ENCODE results near the gene DGLUCY. TPM values are rescaled to one million over a fixed set of nuclear protein-coding genes. Genes with fewer than 3 reads are reported as not detected.
"Not testable (repeated sequence)": the region's sequence is repeated elsewhere in the genome, so short reads cannot be mapped to it uniquely, and the experiment has no call there.

The DGLUCY gene, protein sequence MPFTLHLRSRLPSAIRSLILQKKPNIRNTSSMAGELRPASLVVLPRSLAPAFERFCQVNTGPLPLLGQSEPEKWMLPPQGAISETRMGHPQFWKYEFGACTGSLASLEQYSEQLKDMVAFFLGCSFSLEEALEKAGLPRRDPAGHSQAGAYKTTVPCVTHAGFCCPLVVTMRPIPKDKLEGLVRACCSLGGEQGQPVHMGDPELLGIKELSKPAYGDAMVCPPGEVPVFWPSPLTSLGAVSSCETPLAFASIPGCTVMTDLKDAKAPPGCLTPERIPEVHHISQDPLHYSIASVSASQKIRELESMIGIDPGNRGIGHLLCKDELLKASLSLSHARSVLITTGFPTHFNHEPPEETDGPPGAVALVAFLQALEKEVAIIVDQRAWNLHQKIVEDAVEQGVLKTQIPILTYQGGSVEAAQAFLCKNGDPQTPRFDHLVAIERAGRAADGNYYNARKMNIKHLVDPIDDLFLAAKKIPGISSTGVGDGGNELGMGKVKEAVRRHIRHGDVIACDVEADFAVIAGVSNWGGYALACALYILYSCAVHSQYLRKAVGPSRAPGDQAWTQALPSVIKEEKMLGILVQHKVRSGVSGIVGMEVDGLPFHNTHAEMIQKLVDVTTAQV
- polyA plus RNA-seq (ENCODE audit: insufficient read length in 4 of 4): 10 to 100 TPM; 27.8 to 82.5 (median 74.9) TPM

DNA sequence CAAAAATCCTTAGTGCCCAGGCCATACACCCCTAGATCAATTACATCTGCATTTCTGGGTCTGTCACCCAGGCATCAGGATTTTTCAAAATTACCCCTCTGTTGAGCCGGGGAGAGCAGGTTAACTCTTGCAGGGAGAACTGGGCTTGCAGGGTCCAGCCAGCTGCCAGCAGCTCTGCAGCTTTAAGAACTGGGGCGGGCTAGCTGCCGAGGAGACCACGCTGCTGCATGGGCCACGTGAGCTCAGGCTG is at the start of gene DGLUCY:
TSS of gene DGLUCY (plus strand) at position 245 of the 250 bp plus-strand sequence. CDS start 46,222 bp downstream, outside the sequence.
- peak in 3 of 4 donors; percentile 62 to 64 (median 64) for DNase-seq (ENCODE audit: low read depth in 4 of 4, low spot score in 3 of 4)

DNA sequence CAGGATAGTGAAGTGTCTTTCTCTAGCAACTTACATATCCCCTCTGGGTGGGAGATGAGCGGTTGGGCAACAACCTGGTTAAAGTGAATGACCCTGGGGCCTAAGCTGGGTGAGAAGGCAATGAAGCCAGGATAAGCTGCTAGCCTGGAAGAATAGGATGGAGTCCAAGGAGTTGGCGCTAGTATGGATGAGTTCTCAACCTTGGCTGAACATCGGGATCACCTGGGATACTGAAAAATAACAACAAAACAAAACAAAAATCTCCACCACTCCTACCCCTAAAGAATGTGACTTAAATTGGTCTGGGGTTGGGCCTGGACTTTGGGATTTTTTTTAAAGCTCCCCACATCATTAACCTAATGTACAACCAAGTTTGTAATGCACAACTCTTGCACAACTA is 48.6 kb upstream of the DGLUCY start:
- no peak for DNase-seq (ENCODE audit: low read depth in 4 of 4, low spot score in 3 of 4)

GRCh38 chr14:91067186-91067585 is 46.7 kb upstream of the DGLUCY start:
- DNase-seq (ENCODE audit: low read depth in 4 of 4, low spot score in 3 of 4): no peak

- DNase-seq (ENCODE audit: low read depth in 4 of 4, low spot score in 3 of 4): no peak
Observed at GRCh38 chr14:91068642-91069041, 45.2 kb upstream of the DGLUCY start.

DNA sequence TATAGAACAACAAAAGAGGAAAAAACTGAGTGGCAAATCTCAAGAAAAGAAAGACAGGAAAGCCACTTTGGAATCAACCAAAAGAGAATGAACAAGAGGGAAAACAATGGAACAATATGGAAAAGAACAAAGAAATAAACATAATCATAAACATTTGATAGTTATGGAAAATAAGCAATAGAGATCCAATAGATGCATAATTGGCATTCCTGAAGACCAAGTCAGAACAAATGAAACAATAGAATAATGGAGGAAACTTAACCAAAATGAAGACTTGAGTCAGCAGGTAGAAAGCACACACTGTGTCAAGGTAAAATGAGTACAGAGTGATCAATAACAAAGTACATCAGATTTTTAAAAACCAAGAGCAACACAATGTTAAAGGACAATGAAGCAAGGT is 43.3 kb upstream of the DGLUCY start:
- no peak for DNase-seq (ENCODE audit: low read depth in 4 of 4, low spot score in 3 of 4)

- DNase-seq (ENCODE audit: low read depth in 4 of 4, low spot score in 3 of 4): no peak
Observed at GRCh38 chr14:91075553-91075952, 38.3 kb upstream of the DGLUCY start.

DNA sequence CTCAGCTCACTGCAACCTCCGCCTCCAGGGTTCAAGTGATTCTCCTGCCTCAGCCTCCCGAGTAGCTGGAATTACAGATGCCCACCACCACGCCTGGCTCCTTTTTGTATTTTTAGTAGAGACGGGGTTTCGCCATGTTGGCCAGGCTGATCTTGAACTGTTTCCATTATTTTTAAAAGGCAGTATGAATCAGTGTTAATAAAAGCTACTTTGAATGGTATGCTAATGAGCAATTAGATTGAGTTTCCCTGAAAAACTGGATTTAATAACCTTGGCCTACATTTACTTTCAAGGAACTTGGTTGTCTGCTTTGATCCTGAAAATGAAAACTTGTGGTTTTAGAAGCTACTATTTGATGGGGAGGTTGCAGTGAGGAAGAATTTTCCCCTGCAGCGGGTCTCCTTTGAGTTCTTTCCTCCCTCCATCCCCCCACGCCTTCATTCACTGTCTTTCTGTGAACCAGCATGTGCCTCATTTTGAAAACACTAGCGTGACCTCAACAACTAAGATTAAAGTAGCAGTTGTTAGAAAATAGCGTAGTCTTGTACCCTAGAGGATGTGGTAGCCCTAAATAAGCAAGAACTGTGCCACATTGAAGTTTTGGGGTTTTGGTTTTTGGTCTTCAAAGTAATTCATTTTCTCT is 35.7 kb upstream of the DGLUCY start:
- no peak for DNase-seq (ENCODE audit: low read depth in 4 of 4, low spot score in 3 of 4)

GRCh38 chr14:91080071-91080470 is 33.8 kb upstream of the DGLUCY start:
- no peak for DNase-seq (ENCODE audit: low read depth in 4 of 4, low spot score in 3 of 4)

DNA sequence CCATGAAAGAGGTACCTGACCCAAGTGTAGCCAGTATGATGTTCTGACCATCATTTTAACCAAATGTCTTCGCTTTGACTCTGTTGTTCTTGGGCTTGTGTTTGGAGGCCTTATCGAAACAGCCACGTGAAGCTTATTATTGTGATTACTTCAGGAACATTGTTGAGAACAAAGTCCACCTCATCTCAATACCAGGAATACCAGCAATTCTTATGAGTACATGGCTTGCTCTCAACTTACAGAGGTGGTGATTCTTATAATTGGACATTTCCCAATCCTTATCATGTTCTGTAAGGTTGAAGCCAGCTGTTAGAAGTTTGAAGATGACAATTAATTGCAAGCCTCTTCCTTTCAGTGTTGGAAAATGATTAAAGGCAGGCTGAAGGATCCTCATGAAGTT is 31.6 kb upstream of the DGLUCY start:
- DNase-seq (ENCODE audit: low read depth in 4 of 4, low spot score in 3 of 4): no peak

DNA sequence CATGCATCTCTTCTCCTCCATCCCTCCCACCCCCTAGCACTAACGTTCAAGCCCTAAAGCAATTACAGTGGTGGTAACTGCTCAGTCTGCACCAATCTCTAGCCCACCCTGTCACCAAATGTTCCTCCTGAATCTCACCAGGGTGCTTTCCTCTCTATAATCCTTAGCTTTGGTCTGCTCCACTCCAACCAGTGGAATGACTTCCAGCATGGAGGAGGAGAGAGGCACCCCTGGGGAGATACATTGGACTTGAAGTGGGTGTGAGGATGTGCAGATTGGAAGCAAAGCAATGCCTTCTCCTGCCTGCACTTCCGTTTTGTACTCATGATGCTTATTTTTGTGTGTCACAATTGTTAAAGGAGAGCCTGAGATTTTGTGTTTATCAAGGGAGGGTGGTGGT is 29.4 kb upstream of the DGLUCY start:
- DNase-seq (ENCODE audit: low read depth in 4 of 4, low spot score in 3 of 4): no peak

GRCh38 chr14:91087470-91087869 is 26.4 kb upstream of the DGLUCY start:
- DNase-seq (ENCODE audit: low read depth in 4 of 4, low spot score in 3 of 4): not testable (repeated sequence)

- no peak for DNase-seq (ENCODE audit: low read depth in 4 of 4, low spot score in 3 of 4)
Observed at GRCh38 chr14:91088585-91089235, 25.2 kb upstream of the DGLUCY start.

DNA sequence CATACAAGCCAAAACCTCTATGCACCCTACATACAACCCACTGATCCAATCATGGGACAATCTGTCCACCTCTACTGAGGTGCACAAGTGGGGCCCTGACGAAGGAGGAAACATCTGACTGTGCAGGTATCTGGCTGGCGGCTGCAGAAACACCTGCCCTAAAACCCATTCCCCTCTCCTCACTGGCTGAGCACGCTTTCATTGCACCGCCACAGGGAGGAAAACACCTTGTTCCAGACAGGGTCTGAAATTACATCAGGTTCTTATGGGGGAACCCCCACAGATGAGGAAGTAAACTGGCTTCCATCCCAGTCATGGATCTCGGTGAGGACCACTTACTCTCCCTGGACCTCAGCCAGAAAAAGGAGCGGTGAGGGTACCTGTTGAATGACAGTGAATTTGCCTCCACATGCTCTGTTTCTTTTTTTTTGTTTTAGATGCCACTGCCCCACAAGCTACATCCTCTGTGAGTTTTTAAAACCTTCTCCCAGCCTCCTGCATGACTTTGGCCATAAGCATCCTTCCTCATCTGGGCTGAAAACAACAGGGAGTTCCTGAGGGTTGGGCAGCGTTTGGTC is 23.8 kb upstream of the DGLUCY start:
- DNase-seq (ENCODE audit: low read depth in 4 of 4, low spot score in 3 of 4): no peak

GRCh38 chr14:91090743-91091142 is 23.1 kb upstream of the DGLUCY start:
- no peak for DNase-seq (ENCODE audit: low read depth in 4 of 4, low spot score in 3 of 4)

DNA sequence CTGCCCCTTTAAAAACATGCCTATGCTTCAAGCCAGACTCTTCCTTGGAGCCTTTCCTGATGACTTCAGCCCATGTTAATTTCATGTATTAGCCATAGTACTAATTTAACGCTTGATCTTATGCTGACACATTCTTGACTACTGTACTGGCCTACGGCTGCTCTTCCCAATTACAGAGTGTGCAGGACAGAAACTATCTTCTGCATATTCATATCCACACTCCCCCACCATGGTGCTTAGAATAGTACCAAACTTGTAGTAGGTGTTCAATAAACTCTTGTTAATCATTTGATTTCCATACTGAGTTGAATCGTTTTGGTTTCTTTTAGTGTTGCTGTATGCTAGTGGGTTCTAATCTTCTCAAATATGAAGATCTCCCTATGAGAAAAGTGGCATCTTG is 21.8 kb upstream of the DGLUCY start:
- no peak for DNase-seq (ENCODE audit: low read depth in 4 of 4, low spot score in 3 of 4)

GRCh38 chr14:91093743-91094472 is 20.0 kb upstream of the DGLUCY start:
- DNase-seq (ENCODE audit: low read depth in 4 of 4, low spot score in 3 of 4): not testable (repeated sequence)

GRCh38 chr14:91094772-91095171 is 19.1 kb upstream of the DGLUCY start:
- DNase-seq (ENCODE audit: low read depth in 4 of 4, low spot score in 3 of 4): no peak

DNA sequence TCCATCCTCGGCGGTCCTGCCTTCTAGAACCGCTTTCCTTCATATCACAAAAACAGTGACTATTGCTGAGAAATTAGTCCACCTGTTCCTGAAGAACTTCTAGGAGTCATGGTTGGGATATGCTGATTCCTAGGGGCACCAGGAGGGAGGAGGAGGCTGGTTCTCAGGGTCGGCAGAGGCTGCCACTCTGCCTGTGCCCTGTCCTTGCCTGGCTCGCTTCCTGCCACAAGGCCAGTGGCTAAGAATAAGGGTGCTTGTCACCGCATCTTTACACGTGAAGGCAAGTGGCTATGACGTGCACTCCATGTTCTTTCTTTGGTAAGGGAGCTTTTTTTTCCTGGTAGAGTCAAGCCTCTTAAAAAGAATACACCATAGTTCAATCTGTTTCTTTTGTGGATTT is 18.7 kb upstream of the DGLUCY start:
- DNase-seq (ENCODE audit: low read depth in 4 of 4, low spot score in 3 of 4): no peak

DNA sequence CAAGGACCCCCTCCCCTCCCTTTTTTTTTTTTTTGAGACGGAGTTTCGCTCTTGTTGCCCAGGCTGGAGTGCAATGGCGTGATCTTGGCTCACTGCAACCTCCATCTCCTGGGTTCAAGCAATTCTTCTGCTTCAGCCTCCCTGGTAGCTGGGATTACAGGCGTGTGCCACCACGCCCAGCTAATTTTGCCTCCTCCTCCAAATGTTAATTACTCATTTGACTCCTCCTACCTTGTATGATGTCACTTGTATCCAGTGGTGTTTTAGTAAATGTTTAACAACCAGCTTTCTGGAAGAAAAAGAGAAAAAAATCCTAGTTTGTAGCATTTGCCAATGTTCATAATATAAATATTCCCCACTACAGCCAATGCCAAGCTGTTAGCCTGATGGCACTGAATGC is 16.2 kb upstream of the DGLUCY start:
- DNase-seq (ENCODE audit: low read depth in 4 of 4, low spot score in 3 of 4): not testable (repeated sequence)

DNA sequence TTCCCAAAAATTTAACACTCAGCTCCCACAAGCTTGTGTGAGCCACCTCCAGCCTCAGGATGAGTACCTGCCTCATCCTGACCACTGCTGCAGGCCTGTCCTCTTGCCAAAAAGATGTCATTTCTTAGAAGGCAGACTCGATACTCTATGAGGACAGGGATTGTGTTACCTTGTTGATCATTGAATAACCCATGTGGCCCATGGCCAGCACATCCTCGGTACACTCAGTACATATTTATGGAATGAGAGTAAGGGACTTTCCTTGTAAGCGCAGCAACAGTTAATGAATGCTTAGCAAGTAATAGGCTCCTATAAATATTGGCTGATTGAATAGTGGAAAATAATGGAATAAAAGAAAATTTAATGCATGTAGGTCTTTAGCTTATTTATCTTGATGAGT is 15.3 kb upstream of the DGLUCY start:
- DNase-seq (ENCODE audit: low read depth in 4 of 4, low spot score in 3 of 4): no peak
